NOMO-1 treated with dmso at 0.1 percent for 144 hours (cell line): ENCODE measurements around the gene CCDC12.

Source experiments
- DNase-seq: peaks from one replicate; lab custom pipeline; 2025; ENCODE audit not compliant: unreplicated experiment; lab: John Stamatoyannopoulos, UW

Gene CCDC12

GRCh38 chr3:46958467-46959160 is 17.9 kb downstream of the CCDC12 start:
- no peak for DNase-seq

GRCh38 chr3:46957092-46957820 is 19.3 kb downstream of the CCDC12 start:
- DNase-seq: no peak

GRCh38 chr3:46955801-46956259 is 20.7 kb downstream of the CCDC12 start:
- DNase-seq: no peak

GRCh38 chr3:46955157-46955556 is 21.4 kb downstream of the CCDC12 start:
- no peak for DNase-seq

- DNase-seq: no peak
These were observed 22.4 kb downstream of the CCDC12 start for GRCh38 chr3:46954178-46954577.

GRCh38 chr3:46953234-46954010 is 23.1 kb downstream of the CCDC12 start:
- peak; percentile 81 for DNase-seq

- no peak for DNase-seq
These were observed 23.7 kb downstream of the CCDC12 start for GRCh38 chr3:46952813-46953212.

GRCh38 chr3:46950650-46951241 is 25.8 kb downstream of the CCDC12 start:
- no peak for DNase-seq

- DNase-seq: no peak
These were observed 26.4 kb downstream of the CCDC12 start for GRCh38 chr3:46950177-46950576.

GRCh38 chr3:46948830-46949671 is 27.5 kb downstream of the CCDC12 start:
- DNase-seq: peak; percentile 18

- DNase-seq: peak; percentile 40
These were observed 28.4 kb downstream of the CCDC12 start for GRCh38 chr3:46947981-46948791.

- DNase-seq: no peak
These were observed 29.0 kb downstream of the CCDC12 start for GRCh38 chr3:46947546-46947901.

- no peak for DNase-seq
These were observed 29.5 kb downstream of the CCDC12 start for GRCh38 chr3:46946856-46947545.

GRCh38 chr3:46946416-46946815 is 30.1 kb downstream of the CCDC12 start:
- no peak for DNase-seq

GRCh38 chr3:46944191-46944590 is 32.4 kb downstream of the CCDC12 start:
- DNase-seq: no peak

- DNase-seq: no peak
These were observed 33.0 kb downstream of the CCDC12 start for GRCh38 chr3:46943237-46944187.

- DNase-seq: no peak
These were observed 33.9 kb downstream of the CCDC12 start for GRCh38 chr3:46942481-46943236.
